T-helper 2 cell treated with Interferon-gamma antibody and Interleukin-4, amounts not matched to agents 5 μg/mL and 100 μg/mL, for 36 hours (primary cell): ENCODE measurements around the gene KANSL1.

Experiments used
- DNase-seq: peaks from one replicate; pipeline ENCODE4 v3.0.0; 2021; ENCODE audit warnings: low spot score
- H3K27ac Mint-ChIP-seq: one replicate; pipeline ENCODE4 v1.8.0; 2021; ENCODE audit warnings: mild to moderate bottlenecking, mixed read lengths
- H3K27me3 Mint-ChIP-seq: one replicate; pipeline ENCODE4 v1.8.0; 2021; ENCODE audit warnings: low read depth, mixed read lengths
- H3K36me3 Mint-ChIP-seq: one replicate; pipeline ENCODE4 v1.8.0; 2021; ENCODE audit warnings: low read depth, mixed read lengths
- H3K4me1 Mint-ChIP-seq: one replicate; pipeline ENCODE4 v1.8.0; 2021; ENCODE audit warnings: low read depth, mixed read lengths
- H3K4me3 Mint-ChIP-seq: one replicate; pipeline ENCODE4 v1.8.0; 2022; ENCODE audit warnings: mild to moderate bottlenecking, moderate library complexity, mixed read lengths
- H3K9me3 Mint-ChIP-seq: one replicate; pipeline ENCODE4 v1.8.0; 2021; ENCODE audit warnings: mixed read lengths

Gene KANSL1

DNA sequence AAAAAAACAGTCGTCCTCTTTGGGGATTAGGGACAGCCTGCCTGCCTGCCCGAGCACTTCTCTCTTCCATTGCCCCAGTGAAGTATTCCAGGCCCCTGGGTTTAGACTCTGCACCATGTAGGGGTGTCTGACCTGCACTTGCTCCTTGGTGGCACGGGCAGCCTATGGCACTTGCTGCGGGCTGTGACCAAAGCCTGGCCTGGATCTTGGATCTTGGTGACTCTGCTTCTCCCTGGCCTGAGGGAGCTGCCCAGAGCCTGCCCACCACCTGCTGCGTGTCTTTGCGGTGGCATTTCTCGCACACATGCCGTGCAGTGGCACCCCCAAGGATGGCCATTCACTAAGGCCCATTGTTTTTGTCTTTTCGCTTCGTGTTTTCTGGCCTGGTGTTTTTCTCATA, 200.3 kb downstream of the KANSL1 start:
- no peaks in the 10 kb centered on the region for H3K27me3 Mint-ChIP-seq

GRCh38 chr17:45992175-45992574, 201.1 kb downstream of the KANSL1 start:
- H3K27ac Mint-ChIP-seq, result no peak overlapping the region
- no peak overlapping the region for H3K4me3 Mint-ChIP-seq
- no peaks in the 10 kb centered on the region for H3K4me1 Mint-ChIP-seq

More for the DNA sequence above, 200.3 kb downstream of the KANSL1 start:
- Mint-ChIP-seq H3K27ac (no peak overlapping the region), H3K4me3 (no peak overlapping the region), H3K9me3 (no peaks in the 10 kb centered on the region), H3K4me1 (no peaks in the 10 kb centered on the region), H3K36me3 (no peaks in the 10 kb centered on the region)
- no peak for DNase-seq

DNA sequence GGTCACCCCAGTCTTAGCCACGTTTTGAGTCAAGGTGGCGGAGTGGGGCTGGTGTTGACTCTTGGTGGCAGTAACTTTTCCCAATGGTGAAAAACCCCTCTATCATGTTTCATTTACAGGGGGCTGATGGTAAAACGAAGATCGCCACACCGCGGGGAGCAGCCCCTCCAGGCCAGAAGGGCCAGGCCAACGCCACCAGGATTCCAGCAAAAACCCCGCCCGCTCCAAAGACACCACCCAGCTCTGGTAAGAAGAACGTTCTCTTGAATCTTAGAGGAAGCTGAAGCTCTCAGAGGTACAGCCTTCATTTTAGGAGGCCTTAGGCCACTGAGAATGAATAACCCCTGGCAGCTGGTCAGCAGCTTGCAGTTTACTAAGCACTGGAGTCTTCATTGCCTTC, 201.9 kb downstream of the KANSL1 start:
- Mint-ChIP-seq H3K27ac (no peak overlapping the region), H3K36me3 (no peaks in the 10 kb centered on the region), H3K4me1 (no peaks in the 10 kb centered on the region), H3K4me3 (no peak overlapping the region), H3K27me3 (no peaks in the 10 kb centered on the region), H3K9me3 (no peaks in the 10 kb centered on the region)
- no peak for DNase-seq

More at GRCh38 chr17:45992175-45992574, 201.1 kb downstream of the KANSL1 start:
- DNase-seq, result no peak
- Mint-ChIP-seq H3K9me3 (no peaks in the 10 kb centered on the region), H3K27me3 (no peaks in the 10 kb centered on the region), H3K36me3 (no peaks in the 10 kb centered on the region)

DNA sequence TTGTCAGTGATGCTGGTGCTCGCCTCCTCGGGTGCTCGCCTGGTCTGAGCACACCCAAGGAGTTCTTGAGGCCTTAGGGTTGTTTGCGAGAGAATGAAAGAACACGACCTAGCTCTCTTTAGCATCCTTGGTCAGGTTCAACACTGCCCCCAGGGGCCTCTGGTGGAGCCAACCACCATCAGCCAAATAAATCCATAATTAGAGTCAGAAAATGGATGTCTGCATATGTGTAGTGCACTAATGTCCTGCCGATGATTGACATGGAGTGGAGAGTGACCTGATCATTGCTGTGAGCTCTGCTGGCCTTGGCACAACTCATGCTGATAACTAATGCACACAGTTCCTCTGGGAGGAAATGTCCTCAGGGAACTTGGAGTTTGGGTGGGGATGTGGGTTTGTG, 202.3 kb downstream of the KANSL1 start:
- DNase-seq, result no peak
- H3K4me3 Mint-ChIP-seq, result no peak overlapping the region
- no peaks in the 10 kb centered on the region for H3K4me1 Mint-ChIP-seq

DNA sequence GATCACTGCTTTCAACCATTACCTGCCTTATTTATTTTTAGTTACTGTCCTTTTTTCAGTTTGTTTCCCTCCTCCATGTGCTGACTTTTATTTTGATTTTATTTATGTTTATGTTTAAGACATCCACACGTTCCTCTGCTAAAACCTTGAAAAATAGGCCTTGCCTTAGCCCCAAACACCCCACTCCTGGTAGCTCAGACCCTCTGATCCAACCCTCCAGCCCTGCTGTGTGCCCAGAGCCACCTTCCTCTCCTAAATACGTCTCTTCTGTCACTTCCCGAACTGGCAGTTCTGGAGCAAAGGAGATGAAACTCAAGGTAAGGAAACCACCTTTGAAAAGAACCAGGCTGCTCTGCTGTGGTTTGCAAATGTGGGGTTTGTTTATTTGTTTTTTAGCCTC, 203.5 kb downstream of the KANSL1 start:
- no peaks in the 10 kb centered on the region for H3K9me3 Mint-ChIP-seq
- DNase-seq, result no peak
- H3K27me3 Mint-ChIP-seq, result no peaks in the 10 kb centered on the region
- no peak overlapping the region for H3K4me3 Mint-ChIP-seq
- no peaks in the 10 kb centered on the region for H3K36me3 Mint-ChIP-seq
- H3K4me1 Mint-ChIP-seq, result no peaks in the 10 kb centered on the region
- no peak overlapping the region for H3K27ac Mint-ChIP-seq

More for the DNA sequence above, 202.3 kb downstream of the KANSL1 start:
- H3K27me3 Mint-ChIP-seq, result no peaks in the 10 kb centered on the region
- H3K9me3 Mint-ChIP-seq, result no peaks in the 10 kb centered on the region
- H3K36me3 Mint-ChIP-seq, result no peaks in the 10 kb centered on the region
- H3K27ac Mint-ChIP-seq, result no peak overlapping the region

- Mint-ChIP-seq H3K27ac (no peak overlapping the region), H3K9me3 (no peaks in the 10 kb centered on the region), H3K4me3 (no peak overlapping the region), H3K36me3 (no peaks in the 10 kb centered on the region), H3K27me3 (no peaks in the 10 kb centered on the region), H3K4me1 (no peaks in the 10 kb centered on the region)
- DNase-seq, result no peak
These were observed 205.5 kb downstream of the KANSL1 start for GRCh38 chr17:45987706-45988105.

GRCh38 chr17:45986056-45986455, 207.2 kb downstream of the KANSL1 start:
- Mint-ChIP-seq H3K27me3 (no peaks in the 10 kb centered on the region), H3K36me3 (no peaks in the 10 kb centered on the region), H3K4me3 (no peak overlapping the region), H3K4me1 (no peaks in the 10 kb centered on the region), H3K9me3 (no peaks in the 10 kb centered on the region), H3K27ac (no peak overlapping the region)
- no peak for DNase-seq

DNA sequence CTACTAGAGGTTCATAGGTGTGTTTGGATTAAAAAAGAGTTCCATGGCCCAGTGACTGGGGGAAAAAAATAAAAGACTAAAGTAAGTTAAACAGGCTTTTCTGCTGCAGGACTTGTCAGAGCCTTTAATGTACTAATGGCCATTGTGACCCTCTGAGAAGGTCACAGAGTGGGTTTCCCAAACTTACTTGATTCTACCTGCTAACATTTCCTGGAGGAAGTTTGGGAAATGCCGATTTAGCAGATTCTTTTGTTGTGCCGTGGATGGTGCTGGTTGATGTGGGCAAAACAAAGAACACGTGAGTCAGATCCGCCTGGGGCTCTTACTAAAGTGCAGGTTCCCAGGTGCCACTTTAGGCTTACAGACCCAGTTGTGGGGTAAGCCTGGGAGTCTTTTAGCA, 207.8 kb downstream of the KANSL1 start:
- Mint-ChIP-seq H3K27ac (no peak overlapping the region), H3K4me1 (no peaks in the 10 kb centered on the region), H3K9me3 (no peaks in the 10 kb centered on the region), H3K4me3 (no peak overlapping the region), H3K36me3 (no peaks in the 10 kb centered on the region), H3K27me3 (no peaks in the 10 kb centered on the region)
- no peak for DNase-seq

GRCh38 chr17:45984368-45984767, 208.9 kb downstream of the KANSL1 start:
- Mint-ChIP-seq H3K9me3 (no peaks in the 10 kb centered on the region), H3K27me3 (peaks cover 2% of the 10 kb centered on the region), H3K4me3 (no peak overlapping the region), H3K36me3 (no peaks in the 10 kb centered on the region), H3K27ac (no peak overlapping the region), H3K4me1 (no peaks in the 10 kb centered on the region)
- DNase-seq, result no peak

DNA sequence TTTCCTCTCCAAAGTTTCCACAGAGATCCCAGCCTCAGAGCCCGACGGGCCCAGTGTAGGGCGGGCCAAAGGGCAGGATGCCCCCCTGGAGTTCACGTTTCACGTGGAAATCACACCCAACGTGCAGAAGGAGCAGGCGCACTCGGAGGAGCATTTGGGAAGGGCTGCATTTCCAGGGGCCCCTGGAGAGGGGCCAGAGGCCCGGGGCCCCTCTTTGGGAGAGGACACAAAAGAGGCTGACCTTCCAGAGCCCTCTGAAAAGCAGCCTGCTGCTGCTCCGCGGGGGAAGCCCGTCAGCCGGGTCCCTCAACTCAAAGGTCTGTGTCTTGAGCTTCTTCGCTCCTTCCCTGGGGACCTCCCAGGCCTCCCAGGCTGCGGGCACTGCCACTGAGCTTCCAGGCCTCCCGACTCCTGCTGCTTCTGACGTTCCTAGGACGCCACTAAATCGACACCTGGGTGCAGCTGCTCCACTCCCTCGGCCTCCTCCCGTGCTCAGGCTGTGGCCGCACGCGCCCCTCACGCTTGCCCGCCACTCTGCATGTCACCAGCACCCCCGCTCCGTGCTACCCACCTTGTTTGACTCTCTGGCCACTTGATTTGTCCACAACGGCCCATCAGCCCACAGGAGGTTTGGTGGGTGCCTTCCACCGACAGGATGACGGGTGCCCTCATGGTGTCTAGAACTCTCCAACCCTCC, 209.5 kb downstream of the KANSL1 start:
- peaks cover 2% of the 10 kb centered on the region for H3K27me3 Mint-ChIP-seq
- no peaks in the 10 kb centered on the region for H3K9me3 Mint-ChIP-seq
- no peaks in the 10 kb centered on the region for H3K4me1 Mint-ChIP-seq
- H3K4me3 Mint-ChIP-seq, result no peak overlapping the region
- no peaks in the 10 kb centered on the region for H3K36me3 Mint-ChIP-seq
- H3K27ac Mint-ChIP-seq, result no peak overlapping the region
- no peak for DNase-seq

GRCh38 chr17:45982791-45983613, 210.2 kb downstream of the KANSL1 start:
- Mint-ChIP-seq H3K36me3 (no peaks in the 10 kb centered on the region), H3K4me3 (no peak overlapping the region), H3K27ac (no peak overlapping the region), H3K4me1 (no peaks in the 10 kb centered on the region), H3K9me3 (no peaks in the 10 kb centered on the region), H3K27me3 (peaks cover 2% of the 10 kb centered on the region)
- DNase-seq, result no peak

- no peak for DNase-seq
- Mint-ChIP-seq H3K4me3 (no peak overlapping the region), H3K4me1 (no peaks in the 10 kb centered on the region), H3K27ac (no peak overlapping the region), H3K27me3 (peaks cover 2% of the 10 kb centered on the region), H3K36me3 (no peaks in the 10 kb centered on the region), H3K9me3 (no peaks in the 10 kb centered on the region)
These were observed 211.9 kb downstream of the KANSL1 start for GRCh38 chr17:45981306-45981705.

DNA sequence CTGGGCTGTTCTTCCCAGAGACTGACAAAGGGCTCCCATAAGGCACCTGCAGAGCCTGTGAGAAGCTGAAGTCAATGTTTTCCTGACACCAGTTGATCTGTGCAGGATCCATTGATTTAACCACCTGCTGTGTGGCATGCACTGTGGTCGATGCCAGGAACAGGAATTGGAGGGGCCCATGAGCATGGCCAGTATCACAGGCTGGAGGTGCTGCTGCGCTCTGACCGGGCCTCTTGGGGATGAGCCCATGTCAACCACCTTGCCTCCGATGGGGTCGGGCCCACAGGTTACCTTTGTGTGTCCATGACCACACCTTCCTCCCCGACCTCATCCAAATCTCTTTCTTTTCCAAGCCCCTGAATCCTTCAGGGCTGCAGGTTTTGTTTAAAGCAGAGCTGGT, 212.4 kb downstream of the KANSL1 start:
- Mint-ChIP-seq H3K9me3 (no peaks in the 10 kb centered on the region), H3K27ac (no peak overlapping the region), H3K4me3 (no peak overlapping the region), H3K36me3 (no peaks in the 10 kb centered on the region), H3K4me1 (no peaks in the 10 kb centered on the region), H3K27me3 (peaks cover 2% of the 10 kb centered on the region)
- DNase-seq, result no peak
